Measurements from ENCODE around the gene FOXN3.

FOXN3 gene

GRCh38 chr14:89357655-89358297 lies 59.3 kb downstream of the FOXN3 start:
- no peak overlapping the region for H3K4me3 Mint-ChIP-seq
- no peak for DNase-seq
- H3K27me3 Mint-ChIP-seq = no peaks in the 10 kb centered on the region
- H3K4me1 Mint-ChIP-seq (ENCODE audit: low read depth) = peaks cover 47% of the 10 kb centered on the region
- H3K9me3 Mint-ChIP-seq = no peaks in the 10 kb centered on the region
- peaks cover 17% of the 10 kb centered on the region for H3K36me3 Mint-ChIP-seq (ENCODE audit: low read depth)
- peak overlapping the region; percentile 40 for H3K27ac Mint-ChIP-seq

DNA sequence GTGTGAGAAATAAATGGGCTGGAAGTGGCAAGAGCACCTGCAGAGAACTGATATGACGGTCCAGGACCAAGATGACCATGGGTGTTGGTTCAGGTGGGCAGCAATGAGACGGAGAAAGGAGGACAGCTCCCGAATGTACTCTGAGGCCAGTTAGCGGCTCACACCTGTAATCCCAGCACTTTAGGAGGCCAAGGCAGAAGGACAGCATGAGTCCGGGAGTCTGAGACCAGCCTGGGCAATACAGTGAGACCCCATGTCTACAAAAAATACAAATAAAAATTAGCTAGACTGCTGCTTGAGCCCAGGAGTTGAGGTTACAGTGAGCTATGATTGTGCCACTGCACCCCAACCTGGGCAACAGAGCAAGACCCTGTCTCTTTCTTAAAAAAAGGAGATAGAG lies 60.1 kb downstream of the FOXN3 start:
- H3K4me1 Mint-ChIP-seq (ENCODE audit: low read depth) = peaks cover 54% of the 10 kb centered on the region

GRCh38 chr14:89356496-89356895 lies 60.5 kb downstream of the FOXN3 start:
- Mint-ChIP-seq H3K36me3 (ENCODE audit: low read depth) (peaks cover 23% of the 10 kb centered on the region), H3K27ac (peak overlapping the region; percentile 17), H3K27me3 (no peaks in the 10 kb centered on the region), H3K4me1 (ENCODE audit: low read depth) (peaks cover 58% of the 10 kb centered on the region), H3K4me3 (no peak overlapping the region), H3K9me3 (no peaks in the 10 kb centered on the region)
- no peak for DNase-seq

More for the DNA sequence above, 60.1 kb downstream of the FOXN3 start:
- Mint-ChIP-seq H3K9me3 (no peaks in the 10 kb centered on the region), H3K4me3 (no peak overlapping the region), H3K36me3 (ENCODE audit: low read depth) (peaks cover 18% of the 10 kb centered on the region), H3K27ac (peak overlapping the region; percentile 17), H3K27me3 (no peaks in the 10 kb centered on the region)
- no peak for DNase-seq

- no peak for DNase-seq
- Mint-ChIP-seq H3K27me3 (no peaks in the 10 kb centered on the region), H3K4me3 (no peak overlapping the region), H3K4me1 (ENCODE audit: low read depth) (peaks cover 72% of the 10 kb centered on the region), H3K36me3 (ENCODE audit: low read depth) (peaks cover 39% of the 10 kb centered on the region), H3K9me3 (no peaks in the 10 kb centered on the region), H3K27ac (peak overlapping the region; percentile 55)
These were observed 63.3 kb downstream of the FOXN3 start for GRCh38 chr14:89353766-89354113.

- H3K27ac Mint-ChIP-seq = peak overlapping the region; percentile 55
- H3K9me3 Mint-ChIP-seq = no peaks in the 10 kb centered on the region
- no peaks in the 10 kb centered on the region for H3K27me3 Mint-ChIP-seq
- DNase-seq = no peak
- peaks cover 71% of the 10 kb centered on the region for H3K4me1 Mint-ChIP-seq (ENCODE audit: low read depth)
- no peak overlapping the region for H3K4me3 Mint-ChIP-seq
- H3K36me3 Mint-ChIP-seq (ENCODE audit: low read depth) = peaks cover 41% of the 10 kb centered on the region
These were observed 63.9 kb downstream of the FOXN3 start for GRCh38 chr14:89352976-89353765.

- peak overlapping the region; percentile 70 for H3K4me3 Mint-ChIP-seq
- peaks cover 56% of the 10 kb centered on the region for H3K36me3 Mint-ChIP-seq (ENCODE audit: low read depth)
- H3K27me3 Mint-ChIP-seq = no peaks in the 10 kb centered on the region
- peak; percentile 44 for DNase-seq
- H3K9me3 Mint-ChIP-seq = no peaks in the 10 kb centered on the region
- peaks cover 68% of the 10 kb centered on the region for H3K4me1 Mint-ChIP-seq (ENCODE audit: low read depth)
- peak overlapping the region; percentile 94 for H3K27ac Mint-ChIP-seq
These were observed 65.3 kb downstream of the FOXN3 start for GRCh38 chr14:89351516-89352404.

DNA sequence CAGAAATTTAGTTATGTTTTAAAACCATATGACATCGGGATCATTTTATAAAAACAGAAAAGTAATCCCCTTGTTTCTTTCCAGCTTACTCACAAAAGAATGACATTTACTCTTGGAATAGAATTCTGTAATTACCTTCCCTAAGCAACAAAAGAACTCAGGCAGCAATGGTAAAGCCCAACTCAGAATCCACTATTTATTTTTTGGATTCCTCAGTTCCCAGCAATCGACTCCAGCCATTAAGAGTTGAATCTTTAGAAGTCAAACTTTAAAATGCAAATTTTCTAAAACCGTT lies 65.9 kb downstream of the FOXN3 start:
- Mint-ChIP-seq H3K4me1 (ENCODE audit: low read depth) (peaks cover 64% of the 10 kb centered on the region), H3K27ac (peak overlapping the region; percentile 94), H3K4me3 (peak overlapping the region; percentile 70), H3K27me3 (no peaks in the 10 kb centered on the region), H3K9me3 (no peaks in the 10 kb centered on the region), H3K36me3 (ENCODE audit: low read depth) (peaks cover 61% of the 10 kb centered on the region)
- DNase-seq = no peak

GRCh38 chr14:89350152-89350551 lies 66.9 kb downstream of the FOXN3 start:
- DNase-seq = no peak
- H3K4me3 Mint-ChIP-seq = no peak overlapping the region
- no peaks in the 10 kb centered on the region for H3K27me3 Mint-ChIP-seq
- H3K27ac Mint-ChIP-seq = no peak overlapping the region
- no peaks in the 10 kb centered on the region for H3K9me3 Mint-ChIP-seq
- H3K36me3 Mint-ChIP-seq (ENCODE audit: low read depth) = peaks cover 63% of the 10 kb centered on the region
- peaks cover 59% of the 10 kb centered on the region for H3K4me1 Mint-ChIP-seq (ENCODE audit: low read depth)

GRCh38 chr14:89349171-89350008 lies 67.6 kb downstream of the FOXN3 start:
- no peak for DNase-seq
- Mint-ChIP-seq H3K4me1 (ENCODE audit: low read depth) (peaks cover 65% of the 10 kb centered on the region), H3K36me3 (ENCODE audit: low read depth) (peaks cover 71% of the 10 kb centered on the region)

DNA sequence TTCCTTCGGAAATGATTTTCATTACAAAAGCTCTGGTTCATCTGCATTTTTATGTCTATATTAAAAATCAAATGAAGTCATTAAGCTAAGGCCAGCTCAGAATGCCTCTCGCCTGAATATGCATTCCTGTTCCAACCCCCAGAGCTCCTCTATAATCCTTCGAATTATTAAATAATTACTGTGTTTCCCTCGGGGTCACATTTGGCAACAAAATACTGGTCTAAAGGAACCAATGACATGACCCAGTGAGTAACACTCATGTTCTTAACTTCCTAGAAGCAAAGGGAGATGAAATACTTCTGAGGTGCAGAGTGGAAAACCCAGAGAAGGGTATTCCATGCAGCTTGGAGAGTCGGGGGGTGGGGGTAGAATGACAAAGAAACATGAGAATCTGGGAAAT lies 68.3 kb downstream of the FOXN3 start:
- no peak for DNase-seq

More at GRCh38 chr14:89349171-89350008, 67.6 kb downstream of the FOXN3 start:
- Mint-ChIP-seq H3K27ac (no peak overlapping the region), H3K27me3 (no peaks in the 10 kb centered on the region), H3K9me3 (no peaks in the 10 kb centered on the region), H3K4me3 (no peak overlapping the region)

GRCh38 chr14:89347885-89348284 lies 69.1 kb downstream of the FOXN3 start:
- no peaks in the 10 kb centered on the region for H3K27me3 Mint-ChIP-seq
- H3K9me3 Mint-ChIP-seq = no peaks in the 10 kb centered on the region
- H3K4me1 Mint-ChIP-seq (ENCODE audit: low read depth) = peaks cover 59% of the 10 kb centered on the region
- H3K4me3 Mint-ChIP-seq = no peak overlapping the region
- no peak overlapping the region for H3K27ac Mint-ChIP-seq
- no peak for DNase-seq
- H3K36me3 Mint-ChIP-seq (ENCODE audit: low read depth) = peaks cover 81% of the 10 kb centered on the region

More for the DNA sequence above, 68.3 kb downstream of the FOXN3 start:
- peaks cover 78% of the 10 kb centered on the region for H3K36me3 Mint-ChIP-seq (ENCODE audit: low read depth)
- no peak overlapping the region for H3K4me3 Mint-ChIP-seq
- H3K4me1 Mint-ChIP-seq (ENCODE audit: low read depth) = peaks cover 65% of the 10 kb centered on the region
- no peak overlapping the region for H3K27ac Mint-ChIP-seq
- no peaks in the 10 kb centered on the region for H3K9me3 Mint-ChIP-seq
- no peaks in the 10 kb centered on the region for H3K27me3 Mint-ChIP-seq

GRCh38 chr14:89344920-89345254 lies 72.1 kb downstream of the FOXN3 start:
- Mint-ChIP-seq H3K4me1 (ENCODE audit: low read depth) (peaks cover 55% of the 10 kb centered on the region), H3K36me3 (ENCODE audit: low read depth) (peaks cover 83% of the 10 kb centered on the region)
- no peak for DNase-seq

DNA sequence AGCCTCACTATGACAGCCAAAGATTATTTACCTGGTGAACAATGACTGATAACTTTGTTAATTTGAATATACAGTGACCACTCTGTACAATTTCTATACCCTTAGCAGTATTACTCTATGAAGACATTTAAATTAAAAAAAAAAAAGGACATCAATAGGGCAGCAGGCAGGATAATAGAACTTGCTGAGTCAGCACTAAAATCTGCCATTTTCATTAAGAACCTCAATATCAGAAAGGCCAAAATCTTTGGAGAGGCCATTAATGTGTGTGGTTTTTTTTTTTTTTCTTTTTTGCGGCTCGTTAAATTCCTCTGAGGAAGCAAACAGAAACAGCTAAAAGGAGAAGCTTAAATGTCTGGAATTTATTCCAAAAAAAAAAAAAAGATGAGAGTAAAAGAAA lies 73.7 kb downstream of the FOXN3 start:
- DNase-seq = no peak
- no peaks in the 10 kb centered on the region for H3K9me3 Mint-ChIP-seq
- H3K4me1 Mint-ChIP-seq (ENCODE audit: low read depth) = peaks cover 52% of the 10 kb centered on the region
- H3K36me3 Mint-ChIP-seq (ENCODE audit: low read depth) = peaks cover 74% of the 10 kb centered on the region
- no peaks in the 10 kb centered on the region for H3K27me3 Mint-ChIP-seq
- no peak overlapping the region for H3K27ac Mint-ChIP-seq
- no peak overlapping the region for H3K4me3 Mint-ChIP-seq

More at GRCh38 chr14:89344920-89345254, 72.1 kb downstream of the FOXN3 start:
- Mint-ChIP-seq H3K27me3 (no peaks in the 10 kb centered on the region), H3K4me3 (no peak overlapping the region), H3K27ac (no peak overlapping the region), H3K9me3 (no peaks in the 10 kb centered on the region)

- no peaks in the 10 kb centered on the region for H3K27me3 Mint-ChIP-seq
- DNase-seq = no peak
- no peak overlapping the region for H3K4me3 Mint-ChIP-seq
- H3K27ac Mint-ChIP-seq = peak overlapping the region; percentile 40
- peaks cover 68% of the 10 kb centered on the region for H3K36me3 Mint-ChIP-seq (ENCODE audit: low read depth)
- H3K9me3 Mint-ChIP-seq = no peaks in the 10 kb centered on the region
- H3K4me1 Mint-ChIP-seq (ENCODE audit: low read depth) = peaks cover 54% of the 10 kb centered on the region
These were observed 75.0 kb downstream of the FOXN3 start for GRCh38 chr14:89342049-89342448.

Data from activated T-cell treated with anti-CD3 and anti-CD28 coated beads, Interleukin-2, amount 50 U/mL, for 24 hours (primary cell).